HepG2 (cell line): ENCODE data around the gene DPH1. TPM values are rescaled to one million over a fixed set of nuclear protein-coding genes. Genes with fewer than 3 reads are reported as not detected.
A peak's percentile ranks its signal among the peaks of the same experiment; 100 is the strongest.

Experiments used
- ATF5 ChIP-seq: sonication (generic); formaldehyde crosslinking; IDR thresholded peaks from 2 replicates; pipeline ENCODE4 v1.4.0; 2020; ENCODE audit warnings: mild to moderate bottlenecking, low read depth, missing genetic modification reagents
- CEBPZ ChIP-seq: IDR thresholded peaks from 2 replicates; pipeline ENCODE4 v1.6.1; 2012; ENCODE audit warnings: low read length, improper control_type of control experiment
- CREM ChIP-seq, 2 experiments: sonication (generic) in 1 of 2; formaldehyde crosslinking in 1 of 2; IDR thresholded peaks; 2 replicates each; pipeline versions ENCODE4 v1.4.0 to v1.6.1; 2016 to 2020; ENCODE audit warnings: antibody characterized with exemption in 1 of 2, mild to moderate bottlenecking in 1 of 2, missing genetic modification reagents in 1 of 2
- DPF2 ChIP-seq: sonication (generic); formaldehyde crosslinking; IDR thresholded peaks from 2 replicates; pipeline ENCODE4 v1.4.0; 2020; ENCODE audit warnings: mild to moderate bottlenecking, low read depth, missing genetic modification reagents, borderline replicate concordance
- ELK4 ChIP-seq: sonication (generic); formaldehyde crosslinking; IDR thresholded peaks from 2 replicates; pipeline ENCODE4 v1.9.0; 2021; ENCODE audit warnings: missing genetic modification reagents, borderline replicate concordance
- GZF1 ChIP-seq: sonication (generic); formaldehyde crosslinking; IDR thresholded peaks from 2 replicates; pipeline ENCODE4 v1.5.1; 2020; ENCODE audit warnings: mild to moderate bottlenecking, missing genetic modification reagents
- HOXA7 ChIP-seq: sonication (generic); formaldehyde crosslinking; IDR thresholded peaks from 2 replicates; pipeline ENCODE4 v1.8.1; 2022; ENCODE audit warnings: mild to moderate bottlenecking, missing genetic modification reagents, moderate library complexity
- MIXL1 ChIP-seq: IDR thresholded peaks from 2 replicates; pipeline ENCODE4 v1.6.1; 2016
- MXD1 ChIP-seq: sonication (generic); formaldehyde crosslinking; IDR thresholded peaks from 2 replicates; pipeline ENCODE4 v1.4.0; 2020; ENCODE audit warnings: mild to moderate bottlenecking, missing genetic modification reagents
- SALL1 ChIP-seq: sonication (generic); formaldehyde crosslinking; IDR thresholded peaks from 2 replicates; pipeline ENCODE4 v1.8.0; 2022; ENCODE audit warnings: mild to moderate bottlenecking, missing genetic modification reagents
- SP5 ChIP-seq: IDR thresholded peaks from 2 replicates; pipeline ENCODE4 v1.6.1; 2016; ENCODE audit warnings: low read depth, borderline replicate concordance
- TARDBP ChIP-seq: sonication (generic); formaldehyde crosslinking; IDR thresholded peaks from 2 replicates; pipeline ENCODE4 v1.8.0; 2022; ENCODE audit warnings: mild to moderate bottlenecking, missing genetic modification reagents
- TSC22D2 ChIP-seq: sonication (generic); formaldehyde crosslinking; IDR thresholded peaks from 2 replicates; pipeline ENCODE4 v1.5.1; 2020; ENCODE audit warnings: missing genetic modification reagents, mild to moderate bottlenecking, borderline replicate concordance
- ZBTB49 ChIP-seq: sonication (generic); formaldehyde crosslinking; IDR thresholded peaks from 2 replicates; pipeline ENCODE4 v1.4.0; 2020; ENCODE audit warnings: missing genetic modification reagents, borderline replicate concordance
- ZFX ChIP-seq: sonication (generic); formaldehyde crosslinking; IDR thresholded peaks from 2 replicates; pipeline ENCODE4 v1.4.0; 2020; ENCODE audit warnings: mild to moderate bottlenecking, low read depth, missing genetic modification reagents, moderate library complexity
- ZNF331 ChIP-seq: sonication (generic); formaldehyde crosslinking; IDR thresholded peaks from 2 replicates; pipeline ENCODE4 v1.4.0; 2020; ENCODE audit warnings: missing genetic modification reagents
- ZNF382 ChIP-seq: sonication (generic); formaldehyde crosslinking; IDR thresholded peaks from 2 replicates; pipeline ENCODE4 v1.5.0; 2020; ENCODE audit warnings: missing genetic modification reagents, mild to moderate bottlenecking, borderline replicate concordance
- ZNF431 ChIP-seq: sonication (generic); formaldehyde crosslinking; IDR thresholded peaks from 2 replicates; pipeline ENCODE4 v1.9.0; 2022; ENCODE audit warnings: missing genetic modification reagents, low read depth, mild to moderate bottlenecking, borderline replicate concordance
- ZNF562 ChIP-seq: sonication (generic); formaldehyde crosslinking; IDR thresholded peaks from 2 replicates; pipeline ENCODE4 v1.8.0; 2022; ENCODE audit warnings: missing genetic modification reagents, borderline replicate concordance
- ZNF883 ChIP-seq: sonication (generic); formaldehyde crosslinking; IDR thresholded peaks from 2 replicates; pipeline ENCODE4 v1.5.1; 2020; ENCODE audit warnings: mild to moderate bottlenecking, missing genetic modification reagents; ENCODE audit errors: not compliant biosample characterization
- polyA plus RNA-seq, 8 experiments: library from polyadenylated mRNA; depleted of rRNA in 3 of 8; stranded (reverse) in 7 of 8; unstranded in 1 of 8; fragments of >200 nt; fragmentation: Illumina TruSeq in 4 of 8; extraction: Trizol in 4 of 8; gene quantifications; 2 replicates each; pipeline versions ENCODE4 v1.2.1 to v1.2.3, GENCODE V29; 2011 to 2016; ENCODE audit warnings: low read depth in 4 of 8, missing spikeins in 1 of 8, mixed read lengths in 1 of 8; ENCODE audit not compliant: insufficient read depth in 1 of 8
- total RNA-seq, 5 experiments: library from RNA; depleted of rRNA; stranded (reverse); fragments of >200 nt; fragmentation: Illumina TruSeq; extraction: Trizol; gene quantifications; 2 replicates each; pipeline ENCODE4 v1.2.3, GENCODE V29; 2016; ENCODE audit warnings: low read depth in 1 of 5

The DPH1 gene
- total and polyA plus RNA-seq, 2 of the 13 experiments (the other 11 are each of a cell fraction or from before 2014, with no cell fraction given) = 25.3 to 42.8 TPM

- TF ChIP-seq ZBTB49 (CRISPR knock-in tag) = no peak
- TF ChIP-seq ATF5 (CRISPR knock-in tag) = 0 out of 2 replicates have a peak, but pooled peaks have one; percentile 82
- peak; percentile 80 for TF ChIP-seq SP5
- no peak for TF ChIP-seq CEBPZ
- peak; percentile 100 for TF ChIP-seq MXD1 (CRISPR knock-in tag)
- peak; percentile 92; the same call in 1 of the 2 replicates for TF ChIP-seq TSC22D2 (CRISPR knock-in tag)
- peak; percentile 55; the same call in 1 of the 2 replicates for TF ChIP-seq SALL1
- peak; percentile 72 for TF ChIP-seq ZNF883 (CRISPR knock-in tag)
- TF ChIP-seq ELK4 (CRISPR knock-in tag) = 0 out of 2 replicates have a peak, but pooled peaks have one; percentile 65
- TF ChIP-seq ZNF331 (CRISPR knock-in tag) = peak; percentile 74
- no peak for TF ChIP-seq GZF1 (CRISPR knock-in tag)
- peak; percentile 84 for TF ChIP-seq ZFX (CRISPR knock-in tag)
- peak; percentile 74; the same call in 1 of the 2 replicates for TF ChIP-seq TARDBP
- TF ChIP-seq CREM (IDR thresholded peaks at IDR 0.05) = peak; percentile 42
- TF ChIP-seq CREM (CRISPR knock-in tag; IDR thresholded peaks at IDR 0.05) = no peak
- no peak for TF ChIP-seq MIXL1 (CRISPR knock-in tag)
- TF ChIP-seq HOXA7 (CRISPR knock-in tag) = 0 out of 2 replicates have a peak, but pooled peaks have one; percentile 78
- TF ChIP-seq DPF2 (CRISPR knock-in tag) = no peak
- TF ChIP-seq ZNF562 (CRISPR knock-in tag) = no peak
- no peak for TF ChIP-seq ZNF382 (CRISPR knock-in tag)
- TF ChIP-seq ZNF431 = 0 out of 2 replicates have a peak, but pooled peaks have one; percentile 31
These were observed at the start of gene DPH1 (continued) for GRCh38 chr17:2029911-2030778.
